ENCODE measurements around the gene PRXL2C.

PRXL2C gene

DNA sequence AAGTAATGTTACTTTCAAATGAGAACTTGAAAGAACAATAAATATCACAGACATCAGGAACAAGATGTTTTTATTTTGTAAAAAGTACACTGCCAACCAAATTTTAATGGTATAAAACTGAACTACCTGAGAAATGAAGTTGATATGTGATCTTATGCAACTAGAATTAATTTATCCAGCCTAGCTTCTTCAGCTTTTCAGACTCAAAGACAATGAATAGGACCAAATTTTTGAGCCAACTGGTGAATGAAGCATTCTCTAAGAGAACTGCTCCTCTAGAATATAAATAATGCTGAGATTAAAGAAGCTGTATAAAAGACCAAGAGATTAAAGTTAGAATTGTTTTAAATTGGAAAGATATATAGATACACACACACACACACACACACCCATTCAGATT lies 45.4 kb downstream of the PRXL2C start:
- no peak for DNase-seq

DNA sequence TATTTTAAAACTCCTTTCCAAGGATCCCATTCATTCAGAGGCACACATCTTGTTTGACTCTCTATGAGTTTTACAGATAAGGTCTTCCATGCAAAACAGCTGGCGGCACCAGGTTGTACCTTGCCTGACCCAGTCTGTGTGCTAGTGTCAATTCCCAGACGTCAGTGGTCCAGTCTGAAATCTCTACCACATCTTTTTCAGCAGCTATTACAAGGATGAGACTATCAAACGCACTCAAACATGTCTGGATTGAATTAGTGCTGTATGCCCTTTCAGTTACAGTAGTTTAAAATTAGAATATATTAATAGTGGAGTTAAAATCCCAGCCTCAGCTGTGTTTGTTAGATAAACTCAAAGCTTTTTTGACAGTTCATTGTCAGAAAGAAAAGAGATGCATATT lies 47.1 kb downstream of the PRXL2C start:
- DNase-seq: no peak

DNA sequence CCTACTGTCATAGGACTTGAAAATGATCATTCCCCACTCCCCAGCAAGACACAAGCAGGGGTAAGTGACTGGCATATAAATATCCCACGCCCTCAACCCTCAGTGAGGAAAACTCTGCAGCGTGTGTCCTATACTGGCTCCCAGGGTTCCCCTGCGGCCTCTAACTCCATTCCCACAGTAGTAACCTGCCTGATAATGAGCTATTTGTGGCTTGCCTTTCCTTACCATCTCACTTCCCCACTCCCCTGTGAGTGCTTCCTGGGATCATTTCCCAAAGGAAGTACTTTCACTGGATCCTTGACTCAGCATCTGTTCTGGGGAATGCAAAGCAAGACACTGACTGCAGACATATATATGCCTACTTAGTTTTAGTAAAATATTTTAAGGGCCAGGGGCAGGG lies 49.8 kb downstream of the PRXL2C start:
- DNase-seq: no peak

DNA sequence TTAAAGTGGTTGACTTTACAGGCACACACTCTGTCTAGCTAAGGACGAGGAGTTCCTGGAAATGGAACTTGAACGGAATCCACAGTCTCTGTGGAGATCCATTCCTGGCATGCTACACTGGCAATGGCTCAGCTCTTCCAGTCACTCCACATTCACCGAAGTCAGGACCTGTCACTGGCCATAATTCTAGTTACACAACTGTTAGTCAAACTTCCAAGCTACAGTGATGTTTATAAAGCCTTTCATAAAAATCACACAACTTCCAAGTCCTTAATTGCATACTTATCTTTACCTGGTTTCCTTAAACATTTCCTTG lies 51.2 kb downstream of the PRXL2C start:
- DNase-seq: no peak

DNA sequence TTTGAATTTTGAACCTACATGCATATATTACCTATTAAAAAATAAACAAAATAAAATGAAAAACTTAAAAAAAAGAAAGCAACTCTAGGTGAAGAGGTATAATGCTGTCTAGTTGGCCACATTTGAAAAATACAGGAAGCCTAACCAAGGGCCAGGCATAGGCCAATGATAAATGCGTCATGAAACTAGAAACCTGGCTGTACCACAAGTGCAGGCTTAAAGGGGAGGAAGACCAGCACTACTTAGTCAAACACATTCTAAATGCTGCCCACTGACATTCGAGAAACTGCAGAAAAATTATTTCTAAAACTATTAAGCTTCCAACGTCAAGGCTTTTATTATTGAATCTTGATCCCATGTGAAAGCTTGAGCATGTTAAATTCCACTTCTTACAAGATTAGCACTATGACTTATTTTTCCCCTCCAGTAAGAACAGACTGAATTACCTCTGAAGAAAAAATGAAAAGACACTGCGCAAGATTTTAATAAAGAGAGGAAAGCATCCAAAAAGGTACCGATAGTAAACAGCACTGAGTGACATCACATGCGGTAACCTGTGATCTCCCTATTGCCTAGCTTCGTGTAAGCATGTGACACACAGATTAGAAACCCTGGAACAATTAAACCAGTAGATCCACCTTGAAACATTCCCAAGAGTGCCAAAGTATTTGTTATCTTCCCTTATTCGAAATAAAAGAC lies 51.7 kb downstream of the PRXL2C start:
- DNase-seq: no peak

DNA sequence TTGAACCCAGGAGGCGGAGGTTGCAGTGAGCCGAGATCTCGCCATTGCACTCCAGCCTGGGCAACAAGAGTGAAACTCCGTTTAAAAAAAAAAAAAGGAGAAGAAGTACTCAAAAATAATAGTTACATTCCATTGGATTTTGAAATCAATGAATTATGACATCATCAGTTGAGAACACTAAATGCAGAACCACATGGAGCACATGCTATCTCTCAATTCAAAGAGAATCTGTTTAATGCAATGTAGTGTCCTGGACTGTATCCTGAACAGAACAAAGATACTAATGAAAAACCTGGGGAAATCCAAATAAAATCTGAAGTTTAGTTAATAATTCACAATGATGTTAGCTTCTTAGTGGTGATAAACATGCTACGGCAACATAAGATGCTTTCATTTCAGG lies 55.8 kb downstream of the PRXL2C start:
- DNase-seq: no peak

DNA sequence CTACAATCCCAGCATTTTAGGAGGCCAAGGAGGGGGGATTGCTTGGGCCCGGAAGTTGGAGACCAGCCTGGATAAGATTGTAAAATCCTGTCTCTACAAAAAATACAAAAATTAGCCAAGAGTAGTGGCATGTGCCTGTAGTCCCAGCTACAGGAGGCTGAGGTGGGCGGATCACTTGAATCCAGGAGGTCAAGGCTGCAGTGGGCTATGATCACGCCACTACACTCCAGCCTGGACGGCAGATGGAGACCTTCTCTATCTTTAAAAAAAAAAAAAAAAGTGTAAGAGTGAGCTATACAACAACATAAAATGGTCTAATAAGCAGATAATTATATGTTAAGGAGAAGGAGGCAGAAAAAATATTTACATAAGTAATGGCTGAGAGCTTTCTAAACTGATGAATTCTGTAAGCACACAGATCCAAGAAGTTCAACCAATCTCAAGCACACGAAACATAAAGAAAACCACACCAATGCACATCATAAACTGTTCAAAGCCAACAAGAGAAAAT lies 58.5 kb downstream of the PRXL2C start:
- peak; percentile 14 for DNase-seq
